OCI-LY3 (cell line): Measurements from ENCODE around the gene LRP6.

Source experiments
- H2AFZ ChIP-seq: fragments of 200-600, 300-600 bp; shearing (Covaris generic); 2 replicates; pipeline ENCODE4 v1.6.0; 2014; ENCODE audit warnings: antibody characterized with exemption, low read depth, low read length
- H3K27ac ChIP-seq: fragments of 200-600, 300-600 bp; sonication (generic); 2 replicates; pipeline ENCODE4 v1.5.1; 2014; ENCODE audit warnings: mild to moderate bottlenecking, low read length, moderate library complexity, mixed read lengths
- H3K27me3 ChIP-seq: fragments of 200-600, 300-600 bp; sonication (generic); 2 replicates; pipeline ENCODE4 v1.6.1; 2014; ENCODE audit warnings: low read depth, low read length, mixed read lengths
- H3K36me3 ChIP-seq: fragments of 200-600, 300-600 bp; sonication (generic); replicated peaks from 2 replicates; pipeline ENCODE3; 2014; ENCODE audit warnings: low read depth, low read length, mixed read lengths
- H3K4me1 ChIP-seq: fragments of 300-600, 200-600 bp; sonication (generic); 2 replicates; pipeline ENCODE4 v1.6.1; 2014; ENCODE audit warnings: low read length, mixed read lengths
- H3K4me2 ChIP-seq: fragments of 200-600, 300-600 bp; sonication (generic); 2 replicates; pipeline ENCODE4 v1.6.1; 2014; ENCODE audit warnings: low read length, mixed read lengths
- H3K4me3 ChIP-seq: fragments of 300-600, 200-600 bp; sonication (generic); 2 replicates; pipeline ENCODE4 v1.5.1; 2014; ENCODE audit warnings: antibody characterized with exemption, mild to moderate bottlenecking, low read length, moderate library complexity
- H3K79me2 ChIP-seq: fragments of 300-600, 200-600 bp; shearing (Covaris generic); 2 replicates; pipeline ENCODE4 v1.6.1; 2014; ENCODE audit warnings: mild to moderate bottlenecking, low read length, mixed read lengths
- H3K9ac ChIP-seq: fragments of 300-600, 200-600 bp; shearing (Covaris generic); 2 replicates; pipeline ENCODE4 v1.6.0; 2014; ENCODE audit warnings: mild to moderate bottlenecking, low read length, moderate library complexity
- H3K9me3 ChIP-seq: fragments of 200-600, 300-600 bp; shearing (Covaris generic); 2 replicates; pipeline ENCODE4 v1.6.1; 2014; ENCODE audit warnings: low read length, mixed read lengths; ENCODE audit not compliant: insufficient read depth
- H4K20me1 ChIP-seq: fragments of 200-600, 300-600 bp; sonication (generic); 2 replicates; pipeline ENCODE4 v1.6.1; 2016; ENCODE audit warnings: low read length, mixed read lengths; ENCODE audit not compliant: insufficient read depth
- TF ChIP-seq, protein P1 (sequence below): fragments of 200-600, 300-600 bp; sonication (generic); IDR thresholded peaks from 2 replicates; pipeline ENCODE4 v1.5.1; 2014; ENCODE audit warnings: antibody characterized with exemption, low read length, low read depth

LRP6 gene

DNA sequence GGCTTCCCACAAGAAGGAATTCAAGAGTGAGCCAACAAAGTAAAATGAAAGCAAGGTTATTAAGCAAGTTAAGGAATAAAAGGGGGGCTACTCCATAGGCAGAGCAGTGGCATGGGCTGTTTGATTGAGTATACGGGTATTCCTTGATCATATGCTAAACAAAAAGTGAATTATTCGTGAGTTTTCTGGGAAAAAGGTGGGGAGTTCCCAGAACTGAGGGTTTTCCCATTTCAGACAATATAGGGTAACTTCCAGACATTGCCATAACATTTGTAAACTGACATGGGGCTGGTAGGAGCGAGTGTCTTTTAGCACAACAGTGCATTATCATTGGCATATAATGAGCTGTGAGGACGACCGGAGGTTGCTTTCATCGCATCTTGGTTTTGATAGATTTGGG, 198.1 kb downstream of the LRP6 start:
- Histone ChIP-seq H3K9ac (no peak overlapping the region), H2AFZ (no peak overlapping the region), H3K4me1 (peaks cover 20% of the 10 kb centered on the region), H3K4me2 (no peak overlapping the region), H3K27ac (no peak overlapping the region), H3K4me3 (no peak overlapping the region), H3K79me2 (no peaks in the 10 kb centered on the region), H3K27me3 (peaks cover 22% of the 10 kb centered on the region), H3K36me3 (no peaks in the 10 kb centered on the region), H4K20me1 (no peaks in the 10 kb centered on the region), H3K9me3 (no peaks in the 10 kb centered on the region)
- TF ChIP-seq, protein P1, sequence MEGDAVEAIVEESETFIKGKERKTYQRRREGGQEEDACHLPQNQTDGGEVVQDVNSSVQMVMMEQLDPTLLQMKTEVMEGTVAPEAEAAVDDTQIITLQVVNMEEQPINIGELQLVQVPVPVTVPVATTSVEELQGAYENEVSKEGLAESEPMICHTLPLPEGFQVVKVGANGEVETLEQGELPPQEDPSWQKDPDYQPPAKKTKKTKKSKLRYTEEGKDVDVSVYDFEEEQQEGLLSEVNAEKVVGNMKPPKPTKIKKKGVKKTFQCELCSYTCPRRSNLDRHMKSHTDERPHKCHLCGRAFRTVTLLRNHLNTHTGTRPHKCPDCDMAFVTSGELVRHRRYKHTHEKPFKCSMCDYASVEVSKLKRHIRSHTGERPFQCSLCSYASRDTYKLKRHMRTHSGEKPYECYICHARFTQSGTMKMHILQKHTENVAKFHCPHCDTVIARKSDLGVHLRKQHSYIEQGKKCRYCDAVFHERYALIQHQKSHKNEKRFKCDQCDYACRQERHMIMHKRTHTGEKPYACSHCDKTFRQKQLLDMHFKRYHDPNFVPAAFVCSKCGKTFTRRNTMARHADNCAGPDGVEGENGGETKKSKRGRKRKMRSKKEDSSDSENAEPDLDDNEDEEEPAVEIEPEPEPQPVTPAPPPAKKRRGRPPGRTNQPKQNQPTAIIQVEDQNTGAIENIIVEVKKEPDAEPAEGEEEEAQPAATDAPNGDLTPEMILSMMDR, result no peak
